IPS-20b (cell line): ENCODE results near the gene AIFM1.
A peak's percentile ranks its signal among the peaks of the same experiment; 100 is the strongest.

Experiments
- H3K27ac ChIP-seq: one replicate; pipeline ENCODE4 v1.5.1; 2013; ENCODE audit warnings: low read length
- H3K27me3 ChIP-seq: 2 replicates; pipeline ENCODE4 v1.6.1; 2013; ENCODE audit warnings: mild to moderate bottlenecking, low read length, inconsistent platforms; ENCODE audit not compliant: insufficient read depth
- H3K36me3 ChIP-seq: 2 replicates; pipeline ENCODE4 v1.6.1; 2013; ENCODE audit warnings: low read depth, mild to moderate bottlenecking, inconsistent platforms, low read length, moderate library complexity; ENCODE audit not compliant: insufficient read depth
- H3K4me1 ChIP-seq: 2 replicates; pipeline ENCODE4 v1.6.1; 2013; ENCODE audit warnings: mild to moderate bottlenecking, control low read depth, inconsistent platforms, low read length, moderate library complexity; ENCODE audit not compliant: insufficient read depth
- H3K4me3 ChIP-seq: 2 replicates; pipeline ENCODE4 v1.5.1; 2013; ENCODE audit warnings: mild to moderate bottlenecking, low read length, inconsistent platforms
- H3K9ac ChIP-seq: 2 replicates; pipeline ENCODE4 v1.6.1; 2013; ENCODE audit warnings: low read depth, mild to moderate bottlenecking, inconsistent platforms, low read length, moderate library complexity
- H3K9me3 ChIP-seq: 2 replicates; pipeline ENCODE4 v1.6.1; 2013; ENCODE audit warnings: mild to moderate bottlenecking, low read depth, low read length, inconsistent platforms; ENCODE audit not compliant: insufficient read depth

The AIFM1 gene

GRCh38 chrX:130179579-130180215 lies 14.1 kb upstream of the AIFM1 start:
- H3K4me1 ChIP-seq = no peaks in the 10 kb centered on the region
- H3K4me3 ChIP-seq = no peak overlapping the region
- H3K27ac ChIP-seq = no peak overlapping the region
- no peak overlapping the region for H3K9ac ChIP-seq
- no peaks in the 10 kb centered on the region for H3K9me3 ChIP-seq
- H3K27me3 ChIP-seq = no peaks in the 10 kb centered on the region
- H3K36me3 ChIP-seq = no peaks in the 10 kb centered on the region

- no peaks in the 10 kb centered on the region for H3K9me3 ChIP-seq
- no peak overlapping the region for H3K4me3 ChIP-seq
- H3K9ac ChIP-seq = no peak overlapping the region
- no peaks in the 10 kb centered on the region for H3K4me1 ChIP-seq
- H3K36me3 ChIP-seq = no peaks in the 10 kb centered on the region
- no peak overlapping the region for H3K27ac ChIP-seq
- peaks cover 2% of the 10 kb centered on the region; the same call in 1 of the 2 replicates for H3K27me3 ChIP-seq
Observed at GRCh38 chrX:130179170-130179569, 13.5 kb upstream of the AIFM1 start.

GRCh38 chrX:130176942-130177341 lies 11.3 kb upstream of the AIFM1 start:
- Histone ChIP-seq H3K27ac (no peak overlapping the region), H3K4me3 (no peak overlapping the region), H3K4me1 (no peaks in the 10 kb centered on the region), H3K27me3 (peaks cover 24% of the 10 kb centered on the region), H3K36me3 (no peaks in the 10 kb centered on the region), H3K9ac (no peak overlapping the region), H3K9me3 (no peaks in the 10 kb centered on the region)

- no peak overlapping the region for H3K27ac ChIP-seq
- H3K9ac ChIP-seq = no peak overlapping the region
- no peaks in the 10 kb centered on the region for H3K4me1 ChIP-seq
- H3K36me3 ChIP-seq = no peaks in the 10 kb centered on the region
- H3K27me3 ChIP-seq = peaks cover 28% of the 10 kb centered on the region
- H3K4me3 ChIP-seq = no peak overlapping the region
- H3K9me3 ChIP-seq = no peaks in the 10 kb centered on the region
Observed at GRCh38 chrX:130176354-130176776, 10.7 kb upstream of the AIFM1 start.

GRCh38 chrX:130174937-130175336 lies 9.3 kb upstream of the AIFM1 start:
- Histone ChIP-seq H3K36me3 (no peaks in the 10 kb centered on the region), H3K4me3 (no peak overlapping the region), H3K4me1 (peaks cover 3% of the 10 kb centered on the region; the same call in 1 of the 2 replicates), H3K9me3 (no peaks in the 10 kb centered on the region), H3K27ac (no peak overlapping the region), H3K27me3 (peaks cover 28% of the 10 kb centered on the region), H3K9ac (no peak overlapping the region)

- Histone ChIP-seq H3K27me3 (peaks cover 28% of the 10 kb centered on the region), H3K9ac (no peak overlapping the region), H3K4me3 (no peak overlapping the region)
Observed at GRCh38 chrX:130174045-130174704, 8.5 kb upstream of the AIFM1 start.

GRCh38 chrX:130173190-130173895 lies 7.7 kb upstream of the AIFM1 start:
- Histone ChIP-seq H3K4me1 (peaks cover 3% of the 10 kb centered on the region; the same call in 1 of the 2 replicates), H3K36me3 (no peaks in the 10 kb centered on the region), H3K27me3 (peaks cover 28% of the 10 kb centered on the region), H3K27ac (no peak overlapping the region), H3K9ac (no peak overlapping the region), H3K4me3 (no peak overlapping the region; the same call in 1 of the 2 replicates), H3K9me3 (no peaks in the 10 kb centered on the region)

More at GRCh38 chrX:130174045-130174704, 8.5 kb upstream of the AIFM1 start:
- H3K9me3 ChIP-seq = no peaks in the 10 kb centered on the region
- H3K27ac ChIP-seq = no peak overlapping the region
- peaks cover 3% of the 10 kb centered on the region; the same call in 1 of the 2 replicates for H3K4me1 ChIP-seq
- no peaks in the 10 kb centered on the region for H3K36me3 ChIP-seq

GRCh38 chrX:130172127-130172845 lies 6.6 kb upstream of the AIFM1 start:
- Histone ChIP-seq H3K4me3 (peak overlapping the region; percentile 76), H3K4me1 (peaks cover 3% of the 10 kb centered on the region; the same call in 1 of the 2 replicates), H3K9ac (peak overlapping the region; percentile 66; the same call in 1 of the 2 replicates), H3K9me3 (no peaks in the 10 kb centered on the region), H3K27me3 (peaks cover 28% of the 10 kb centered on the region), H3K27ac (no peak overlapping the region), H3K36me3 (no peaks in the 10 kb centered on the region)

- Histone ChIP-seq H3K27me3 (peaks cover 28% of the 10 kb centered on the region), H3K4me3 (peak within 1 kb of the TSS; percentile 76), H3K9ac (peak within 1 kb of the TSS; percentile 66; the same call in 1 of the 2 replicates), H3K4me1 (peaks cover 3% of the 10 kb centered on the region; the same call in 1 of the 2 replicates), H3K9me3 (no peaks in the 10 kb centered on the region), H3K36me3 (no peaks in the 10 kb centered on the region), H3K27ac (no peak within 1 kb of the TSS)
Observed at GRCh38 chrX:130171446-130172126, 5.9 kb upstream of the AIFM1 start, which contains the start of gene RAB33A. TSS of gene RAB33A (plus strand) at chrX:130171962. CDS start at chrX:130172063, 101 bp downstream.

- peaks cover 28% of the 10 kb centered on the region for H3K27me3 ChIP-seq
- peak overlapping the region; percentile 76 for H3K4me3 ChIP-seq
- H3K9me3 ChIP-seq = no peaks in the 10 kb centered on the region
- no peak overlapping the region for H3K27ac ChIP-seq
- no peaks in the 10 kb centered on the region for H3K36me3 ChIP-seq
- peaks cover 3% of the 10 kb centered on the region; the same call in 1 of the 2 replicates for H3K4me1 ChIP-seq
- peak overlapping the region; percentile 66; the same call in 1 of the 2 replicates for H3K9ac ChIP-seq
Observed at GRCh38 chrX:130170752-130171445, 5.3 kb upstream of the AIFM1 start.
